Cardiac fibroblast (primary cell): ENCODE measurements around the gene SGSM2.
A peak's percentile ranks its signal among the peaks of the same experiment; 100 is the strongest.

Source experiments
- DNase-seq, 2 donors: peaks; one replicate each; pipeline versions ENCODE4 v3.0.0 to v3.0.0-alpha.2; 2010; ENCODE audit warnings: low read depth in 2 of 2
- H3K4me3 ChIP-seq, 2 donors: replicated peaks in 1 of 2; 1 replicate in 1 of 2; 2 replicates in 1 of 2; pipeline ENCODE4 v1.5.1; 2011; ENCODE audit warnings: low read depth in 2 of 2, low read length in 2 of 2, mild to moderate bottlenecking in 2 of 2, moderate library complexity in 1 of 2
- TF ChIP-seq, protein P1 (sequence below): IDR thresholded peaks from one replicate; pipeline ENCODE4 v1.5.1; 2011; ENCODE audit warnings: low read depth, mild to moderate bottlenecking, low read length, inconsistent platforms

Gene SGSM2

DNA sequence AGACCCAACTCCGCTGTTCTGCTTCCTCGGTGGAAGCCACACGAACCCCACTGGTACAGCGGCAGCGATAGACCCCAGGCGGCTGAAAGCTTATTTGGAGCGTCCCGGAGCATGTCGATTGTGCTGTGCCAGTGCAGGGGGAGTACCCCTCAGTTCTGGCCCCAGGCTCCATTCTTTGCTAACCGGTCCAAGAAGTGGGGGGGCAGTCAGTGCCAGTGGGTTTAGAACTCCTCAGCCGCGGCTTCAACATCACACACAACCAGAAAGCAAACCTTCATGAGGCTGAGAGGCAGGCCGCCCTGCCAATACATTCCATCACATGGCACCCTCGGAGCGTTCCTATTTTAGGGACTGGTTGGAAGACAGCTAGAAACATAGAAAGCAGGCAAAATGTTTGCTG is 65.2 kb downstream of the SGSM2 start:
- H3K4me3 ChIP-seq, result peak overlapping the region; percentile 44 to 56
- TF ChIP-seq, protein P1, sequence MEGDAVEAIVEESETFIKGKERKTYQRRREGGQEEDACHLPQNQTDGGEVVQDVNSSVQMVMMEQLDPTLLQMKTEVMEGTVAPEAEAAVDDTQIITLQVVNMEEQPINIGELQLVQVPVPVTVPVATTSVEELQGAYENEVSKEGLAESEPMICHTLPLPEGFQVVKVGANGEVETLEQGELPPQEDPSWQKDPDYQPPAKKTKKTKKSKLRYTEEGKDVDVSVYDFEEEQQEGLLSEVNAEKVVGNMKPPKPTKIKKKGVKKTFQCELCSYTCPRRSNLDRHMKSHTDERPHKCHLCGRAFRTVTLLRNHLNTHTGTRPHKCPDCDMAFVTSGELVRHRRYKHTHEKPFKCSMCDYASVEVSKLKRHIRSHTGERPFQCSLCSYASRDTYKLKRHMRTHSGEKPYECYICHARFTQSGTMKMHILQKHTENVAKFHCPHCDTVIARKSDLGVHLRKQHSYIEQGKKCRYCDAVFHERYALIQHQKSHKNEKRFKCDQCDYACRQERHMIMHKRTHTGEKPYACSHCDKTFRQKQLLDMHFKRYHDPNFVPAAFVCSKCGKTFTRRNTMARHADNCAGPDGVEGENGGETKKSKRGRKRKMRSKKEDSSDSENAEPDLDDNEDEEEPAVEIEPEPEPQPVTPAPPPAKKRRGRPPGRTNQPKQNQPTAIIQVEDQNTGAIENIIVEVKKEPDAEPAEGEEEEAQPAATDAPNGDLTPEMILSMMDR, result no peak
- DNase-seq, result no peak

DNA sequence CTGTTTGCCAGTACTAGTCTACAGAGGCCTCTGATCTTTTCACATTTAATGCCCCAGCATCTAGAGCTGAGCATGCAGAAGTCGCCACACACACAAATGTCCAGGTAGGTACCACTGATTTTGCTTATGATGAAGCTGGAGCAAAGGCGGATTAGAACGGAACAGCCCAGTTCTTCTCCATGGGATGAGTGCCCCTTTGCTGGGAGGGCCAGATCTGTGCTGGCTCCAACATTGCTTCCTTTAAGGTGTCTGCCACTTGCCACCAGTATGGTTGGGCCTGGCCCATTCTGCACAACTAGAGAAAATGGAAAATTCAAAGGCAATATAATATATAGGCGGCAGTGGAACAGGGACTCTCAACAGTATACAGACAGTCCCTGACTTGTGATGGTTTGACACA is 65.7 kb downstream of the SGSM2 start:
- DNase-seq, result no peak
- TF ChIP-seq, protein P1, result no peak
- H3K4me3 ChIP-seq, result no peak overlapping the region

DNA sequence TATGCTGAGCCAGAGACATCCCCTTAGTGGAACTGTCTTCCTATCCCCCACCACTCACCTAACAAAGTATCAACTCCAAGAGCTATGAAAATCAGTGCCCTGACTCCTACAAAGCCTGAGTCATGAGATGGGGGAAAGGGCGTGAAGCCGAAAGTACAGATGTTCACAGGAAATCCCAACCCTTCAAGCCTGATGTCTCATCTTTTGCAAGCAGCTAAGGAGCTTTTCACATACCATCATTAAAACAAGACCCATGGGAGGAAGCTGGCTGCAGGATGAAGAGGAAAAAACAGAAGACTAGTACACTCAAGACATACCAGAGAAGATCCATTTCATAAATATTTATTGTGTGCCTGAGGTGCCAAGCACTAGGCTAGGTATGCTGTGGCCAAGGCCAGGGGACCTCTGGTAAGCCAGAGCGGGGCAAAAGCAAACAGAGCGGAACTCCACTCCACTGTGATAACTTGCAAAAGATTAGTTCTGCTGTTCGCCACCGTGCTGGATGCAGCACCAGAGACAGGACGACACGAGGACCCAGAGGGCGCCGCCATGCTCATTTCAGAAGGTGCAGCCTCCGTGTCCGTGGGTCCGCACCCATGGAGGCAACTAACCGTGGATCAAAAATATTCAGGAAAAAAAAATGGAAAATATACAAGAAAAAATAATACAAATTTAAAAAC is 68.1 kb downstream of the SGSM2 start:
- H3K4me3 ChIP-seq, result no peak overlapping the region
- peak; percentile 89 to 98 for DNase-seq
- TF ChIP-seq, protein P1, result no peak

DNA sequence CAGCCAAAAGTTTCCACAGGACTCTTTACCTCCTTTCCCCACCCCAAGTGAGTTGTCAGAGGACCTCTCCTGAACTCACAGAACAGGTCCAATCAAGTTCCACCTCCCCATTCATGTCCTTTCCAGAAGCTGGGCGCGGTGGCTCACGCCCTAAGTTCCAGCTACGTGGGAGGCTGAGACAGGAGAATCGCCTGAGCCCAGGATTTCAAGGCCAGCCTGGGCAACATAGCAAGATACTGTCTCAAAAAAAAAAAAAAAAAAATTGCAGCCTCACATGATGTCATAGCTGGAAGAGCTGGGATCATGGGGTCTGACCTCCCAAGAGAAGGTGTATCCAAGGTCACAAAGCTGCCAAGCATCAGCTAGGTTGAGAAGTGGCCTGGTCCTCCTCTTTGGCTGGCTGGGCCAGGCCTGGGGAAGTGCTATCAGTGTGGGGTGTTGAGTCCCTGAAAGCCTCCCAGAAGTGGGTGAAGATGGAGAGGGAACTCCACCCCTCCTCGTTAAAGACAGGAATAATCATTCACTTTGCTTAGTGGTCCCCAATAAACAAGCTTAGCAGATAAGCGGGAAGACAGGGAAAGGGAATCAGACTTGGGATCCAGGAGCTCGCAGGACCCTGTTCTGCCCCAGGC is 69.1 kb downstream of the SGSM2 start:
- TF ChIP-seq, protein P1, result no peak
- DNase-seq, result peak in 1 of 2 donors; percentile 37
- peak overlapping the region in 1 of 2 donors; percentile 10 for H3K4me3 ChIP-seq

DNA sequence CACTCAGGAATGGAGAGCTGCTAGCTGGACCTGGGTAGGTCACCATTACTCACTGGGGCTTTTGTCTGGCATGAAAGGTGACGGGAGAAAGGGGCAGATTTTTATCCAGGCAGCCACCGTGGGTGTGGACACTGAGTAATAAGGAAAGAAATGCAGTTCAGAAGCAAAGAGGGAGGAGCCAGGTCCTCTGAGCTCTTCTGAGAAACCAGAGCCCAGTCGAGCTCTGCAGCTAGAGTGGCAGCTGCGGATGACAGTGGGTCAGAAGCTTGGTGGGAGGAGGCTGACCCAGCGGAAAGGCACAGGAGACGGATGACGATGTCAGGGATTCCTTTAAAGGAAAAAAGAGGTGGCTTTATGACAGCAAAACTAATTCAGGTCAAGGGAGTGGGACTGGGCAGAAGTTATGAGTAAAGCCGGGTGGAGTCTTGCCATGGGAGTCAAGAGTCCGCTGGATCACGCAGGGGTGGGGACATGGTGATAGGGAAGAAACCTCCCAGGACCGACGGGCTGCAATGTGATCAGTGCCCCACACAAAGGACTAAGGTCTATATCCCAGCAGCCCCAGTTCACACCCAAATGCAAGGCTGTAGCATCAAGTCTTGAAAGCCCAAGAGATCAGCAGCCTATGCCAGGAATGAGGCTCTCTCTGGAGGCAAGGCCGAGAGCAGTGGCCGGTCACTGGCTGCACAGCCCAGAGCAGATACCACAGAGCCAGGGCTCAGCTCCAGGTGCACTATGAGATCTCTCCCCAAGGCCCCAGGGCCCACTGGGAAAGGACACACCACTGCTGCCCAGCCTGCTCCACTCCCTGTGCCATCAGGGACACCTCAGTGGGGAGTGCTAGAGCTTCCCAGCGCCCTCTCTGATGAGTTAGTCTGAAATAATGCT is 69.8 kb downstream of the SGSM2 start:
- TF ChIP-seq, protein P1, result no peak
- peak; percentile 87 to 97 for DNase-seq
- peak overlapping the region in 1 of 2 donors; percentile 14 for H3K4me3 ChIP-seq

DNA sequence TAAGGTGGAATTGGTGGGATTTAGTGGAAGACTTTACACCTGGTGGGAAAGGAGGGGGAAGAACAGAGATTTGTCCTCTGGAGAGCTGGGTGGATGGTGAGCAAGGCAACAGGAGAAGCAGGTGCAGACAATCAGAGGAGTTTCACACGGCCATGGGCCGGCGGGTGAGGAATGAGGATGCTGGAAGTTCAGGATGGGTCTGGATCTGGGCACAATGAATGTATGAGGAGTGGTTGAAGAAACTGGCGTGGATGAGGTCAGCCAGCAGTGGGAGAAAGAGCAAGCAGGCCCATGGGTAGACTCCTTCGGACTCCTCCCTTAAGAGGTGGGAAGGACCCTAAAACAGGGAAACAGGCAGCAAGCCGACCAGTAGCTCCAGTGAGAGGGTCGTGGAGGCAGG is 73.7 kb downstream of the SGSM2 start:
- no peak overlapping the region for H3K4me3 ChIP-seq
- DNase-seq, result no peak
- TF ChIP-seq, protein P1, result no peak
